ENCODE results near the gene ZNF280A. TPM values are rescaled to one million over a fixed set of nuclear protein-coding genes. Genes with fewer than 3 reads are reported as not detected.

Gene ZNF280A
- not detected in 2 replicates for total RNA-seq

GRCh38 chr22:22520020-22520656 lies at the start of gene ZNF280A:
Gene ZNF280A, minus strand, starts transcription at chr22:22520270. Its CDS starts 4,640 bp downstream, at chr22:22515630.
- ATAC-seq (ENCODE audit: low read depth) = no peak
- Mint-ChIP-seq H3K27ac (no peak within 1 kb of the TSS), H3K4me1 (peaks cover 13% of the 10 kb centered on the region), H3K27me3 (peaks cover 16% of the 10 kb centered on the region), H3K4me3 (no peak within 1 kb of the TSS), H3K9me3 (no peaks in the 10 kb centered on the region), H3K36me3 (ENCODE audit: low read depth) (no peaks in the 10 kb centered on the region)
- CTCF ChIA-PET = no interaction called here
- intact Hi-C loops (cut with micrococcal nuclease) = no loop called here
- no peak for TF ChIP-seq CTCF (IDR thresholded peaks at IDR 0.05)
- no peak for DNase-seq
- POLR2A ChIA-PET = no interaction called here

DNA sequence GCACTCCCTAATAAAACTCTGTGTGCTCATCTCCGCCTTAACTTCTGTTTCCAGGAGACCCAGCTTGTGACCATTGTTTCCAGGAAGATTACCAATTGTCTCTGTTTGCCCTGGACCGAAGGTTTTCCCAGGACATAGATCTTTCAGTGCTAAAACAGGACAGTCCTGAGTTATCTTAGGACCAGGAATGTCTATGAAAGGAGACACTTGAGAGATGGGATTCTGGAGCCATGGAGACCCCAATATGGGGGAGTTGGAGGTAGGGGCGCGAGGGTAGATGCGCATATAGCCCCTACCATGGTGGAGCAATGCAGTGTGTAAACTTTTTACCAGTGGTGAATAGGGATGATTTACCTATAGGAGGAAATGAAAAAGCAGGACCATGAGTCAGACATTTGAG lies 49.1 kb upstream of the ZNF280A start:
- peaks cover 3% of the 10 kb centered on the region for H3K9me3 Mint-ChIP-seq
- ChIA-PET POLR2A (no interaction called here), CTCF (no interaction called here)
- TF ChIP-seq CTCF (IDR thresholded peaks at IDR 0.05) = no peak
- intact Hi-C loops (cut with micrococcal nuclease) = no loop called here
- no peaks in the 10 kb centered on the region for H3K4me1 Mint-ChIP-seq
- peaks cover 20% of the 10 kb centered on the region for H3K27me3 Mint-ChIP-seq
- no peaks in the 10 kb centered on the region for H3K36me3 Mint-ChIP-seq (ENCODE audit: low read depth)
- no peak for DNase-seq
- H3K4me3 Mint-ChIP-seq = no peak overlapping the region
- H3K27ac Mint-ChIP-seq = no peak overlapping the region
- no peak for ATAC-seq (ENCODE audit: low read depth)

- ATAC-seq (ENCODE audit: low read depth) = no peak
- peaks cover 15% of the 10 kb centered on the region for H3K27me3 Mint-ChIP-seq
- no peaks in the 10 kb centered on the region for H3K36me3 Mint-ChIP-seq (ENCODE audit: low read depth)
- DNase-seq = no peak
- H3K27ac Mint-ChIP-seq = no peak overlapping the region
- ChIA-PET CTCF (no interaction called here), POLR2A (no interaction called here)
- peaks cover 3% of the 10 kb centered on the region for H3K9me3 Mint-ChIP-seq
- TF ChIP-seq CTCF (IDR thresholded peaks at IDR 0.05) = no peak
- H3K4me3 Mint-ChIP-seq = no peak overlapping the region
- intact Hi-C loops (cut with micrococcal nuclease) = no loop called here
- no peaks in the 10 kb centered on the region for H3K4me1 Mint-ChIP-seq
These were observed 45.9 kb upstream of the ZNF280A start for GRCh38 chr22:22565981-22566380.

DNA sequence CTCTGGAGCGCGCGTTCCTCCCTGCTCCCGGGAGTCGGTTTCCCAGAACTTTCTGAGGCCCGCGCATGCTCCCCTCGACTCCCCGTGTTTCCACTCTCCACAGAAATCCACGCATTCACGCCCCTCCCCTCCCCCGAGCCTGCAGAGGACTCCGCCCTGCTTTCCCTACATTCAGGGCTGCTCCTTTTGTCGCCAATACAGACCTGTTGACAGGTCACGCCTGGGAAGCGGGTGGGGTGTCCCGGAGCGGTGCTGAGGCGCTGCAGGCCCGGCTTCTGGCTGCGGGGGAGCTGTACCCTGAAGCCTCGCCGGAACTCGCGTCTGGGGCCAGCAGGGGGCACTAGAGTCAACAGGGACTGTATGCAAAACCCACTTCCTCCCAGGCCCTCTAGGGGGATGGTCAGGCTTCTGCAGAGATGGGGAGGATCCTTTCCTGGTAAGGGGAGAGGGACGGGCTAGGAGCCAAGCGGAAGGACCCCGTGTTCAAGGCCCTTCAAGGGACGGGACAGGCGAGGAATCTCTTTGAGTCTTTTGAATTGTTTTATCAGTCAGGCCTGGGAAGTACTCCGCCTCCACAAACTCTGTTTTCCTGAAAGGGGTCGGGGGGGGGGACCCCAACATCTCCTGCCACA lies 39.0 kb upstream of the ZNF280A start, which contains the start of gene PRAME:
Gene PRAME (minus strand): TSS at position 294 of the 632 bp plus-strand sequence. CDS start 2,433 bp downstream, outside the sequence.
- ATAC-seq (ENCODE audit: low read depth) (peak; percentile 92), DNase-seq (peak; percentile 62)
- Mint-ChIP-seq H3K4me1 (peaks cover 9% of the 10 kb centered on the region), H3K36me3 (ENCODE audit: low read depth) (no peaks in the 10 kb centered on the region), H3K27me3 (no peaks in the 10 kb centered on the region), H3K27ac (no peak within 1 kb of the TSS), H3K9me3 (no peaks in the 10 kb centered on the region), H3K4me3 (peak within 1 kb of the TSS; percentile 11)
- intact Hi-C loops (cut with micrococcal nuclease) = loop anchor here (10.0 kb wide), 1 partner anchor 74 kb away; no protein-coding TSS in a partner anchor
- ChIA-PET CTCF (interaction anchor here (0.6 to 1.3 kb wide), 4 partner anchors 9 to 128 kb away, joined by 3 to 6 read pairs (median 3); no protein-coding TSS in a partner anchor), POLR2A (interaction anchor here (1.4 kb wide), 1 partner anchor 20 kb away, joined by 3 read pairs; no protein-coding TSS in a partner anchor)
- no peak for TF ChIP-seq CTCF (IDR thresholded peaks at IDR 0.05)

Data from activated B cell treated with CpG ODN at 0.5 μM for 24 hours (primary cell).